Measurements from ENCODE around the gene COX20. TPM values are rescaled to one million over a fixed set of nuclear protein-coding genes. Genes with fewer than 3 reads are reported as not detected.

COX20 gene
- total RNA-seq, 1 donor from 2014 or later, result 29.2 TPM

DNA sequence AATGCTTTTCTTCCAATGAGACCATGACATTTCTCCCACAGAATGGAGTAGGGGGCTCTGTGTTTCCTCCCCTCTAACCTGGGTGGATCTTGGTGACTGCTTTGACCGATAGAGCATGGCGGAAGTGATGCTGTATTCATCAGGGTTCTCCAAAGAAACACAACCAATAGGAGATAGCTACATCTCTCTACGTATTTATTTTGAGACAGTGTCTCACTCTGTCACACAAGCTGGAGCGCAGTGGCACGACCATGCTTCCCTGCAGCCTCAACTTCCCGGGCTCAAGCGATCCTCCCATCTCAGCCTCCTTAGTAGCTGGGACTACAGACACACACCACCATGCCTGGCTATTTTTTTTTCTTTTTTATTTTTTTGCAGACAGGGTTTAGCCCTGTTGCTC, 58.4 kb downstream of the COX20 start:
- no peak for DNase-seq (ENCODE audit: low read depth)
- H3K4me3 ChIP-seq (ENCODE audit: low read depth, low read length), result no peak overlapping the region
- TF ChIP-seq, protein P1, sequence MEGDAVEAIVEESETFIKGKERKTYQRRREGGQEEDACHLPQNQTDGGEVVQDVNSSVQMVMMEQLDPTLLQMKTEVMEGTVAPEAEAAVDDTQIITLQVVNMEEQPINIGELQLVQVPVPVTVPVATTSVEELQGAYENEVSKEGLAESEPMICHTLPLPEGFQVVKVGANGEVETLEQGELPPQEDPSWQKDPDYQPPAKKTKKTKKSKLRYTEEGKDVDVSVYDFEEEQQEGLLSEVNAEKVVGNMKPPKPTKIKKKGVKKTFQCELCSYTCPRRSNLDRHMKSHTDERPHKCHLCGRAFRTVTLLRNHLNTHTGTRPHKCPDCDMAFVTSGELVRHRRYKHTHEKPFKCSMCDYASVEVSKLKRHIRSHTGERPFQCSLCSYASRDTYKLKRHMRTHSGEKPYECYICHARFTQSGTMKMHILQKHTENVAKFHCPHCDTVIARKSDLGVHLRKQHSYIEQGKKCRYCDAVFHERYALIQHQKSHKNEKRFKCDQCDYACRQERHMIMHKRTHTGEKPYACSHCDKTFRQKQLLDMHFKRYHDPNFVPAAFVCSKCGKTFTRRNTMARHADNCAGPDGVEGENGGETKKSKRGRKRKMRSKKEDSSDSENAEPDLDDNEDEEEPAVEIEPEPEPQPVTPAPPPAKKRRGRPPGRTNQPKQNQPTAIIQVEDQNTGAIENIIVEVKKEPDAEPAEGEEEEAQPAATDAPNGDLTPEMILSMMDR (conservative IDR thresholded peaks at IDR 0.05; ENCODE audit: low read depth, low read length), result no peak

Other genes starting within 250 kb of the COX20 start
- 32.2 and 40.4 TPM in 2 replicates for gene DESI2, start 182.5 kb upstream of the COX20 start, total RNA-seq
- gene HNRNPU, start 28.9 kb downstream of the COX20 start, total RNA-seq, result 409 and 447 TPM in 2 replicates